HG02763 (cell line): ENCODE data around the gene CCDC9.
A peak's percentile ranks its signal among the peaks of the same experiment; 100 is the strongest.
"Not testable (repeated sequence)": the region's sequence is repeated elsewhere in the genome, so short reads cannot be mapped to it uniquely, and the experiment has no call there.

Experiments used
- ATAC-seq: cut with Tn5 transposase; IDR thresholded peaks from one replicate; pipeline ENCODE4 v1.9.1; 2021; ENCODE audit warnings: mild to moderate bottlenecking, moderate library complexity; ENCODE audit not compliant: unreplicated experiment

CCDC9 gene

DNA sequence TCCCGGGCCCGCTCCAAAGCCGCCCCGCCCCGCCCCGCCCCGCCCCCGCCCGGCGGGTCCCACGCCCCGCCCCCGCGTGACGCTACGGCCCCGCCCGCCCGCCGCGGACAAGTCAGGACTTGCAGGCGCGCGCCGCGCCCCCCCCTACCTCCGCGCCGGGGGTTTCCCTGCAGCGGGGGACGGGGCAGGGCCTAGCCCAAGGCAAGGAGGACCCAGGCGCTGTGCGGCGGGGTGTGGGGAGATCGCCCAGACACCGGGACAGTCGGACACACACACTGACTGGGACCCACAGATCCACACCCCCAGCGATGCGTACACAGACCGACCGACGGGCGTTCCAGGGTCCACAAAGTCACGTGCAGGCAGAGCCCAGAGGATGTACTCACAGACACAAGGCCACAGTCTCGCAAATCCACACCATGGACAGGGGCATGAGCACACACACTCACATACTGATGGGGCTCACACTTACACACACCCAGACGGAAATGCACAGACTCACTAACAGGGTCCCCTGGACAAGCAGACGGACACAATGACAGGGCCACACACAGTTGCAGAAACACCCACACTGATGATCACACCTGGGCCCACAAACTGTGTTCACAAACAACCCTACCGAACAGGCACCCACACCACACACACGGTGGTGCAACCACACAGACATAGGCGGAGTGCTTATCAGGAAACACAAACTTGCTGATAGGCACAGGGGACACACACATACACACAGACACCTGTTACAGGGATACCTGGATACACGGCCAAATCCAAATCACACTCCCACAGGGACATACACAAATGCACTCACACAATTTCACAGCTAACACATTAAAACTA, 24.9 kb upstream of the CCDC9 start:
- ATAC-seq, result peak; percentile 33

- ATAC-seq, result no peak
Observed at GRCh38 chr19:47232422-47233211, 23.7 kb upstream of the CCDC9 start.

DNA sequence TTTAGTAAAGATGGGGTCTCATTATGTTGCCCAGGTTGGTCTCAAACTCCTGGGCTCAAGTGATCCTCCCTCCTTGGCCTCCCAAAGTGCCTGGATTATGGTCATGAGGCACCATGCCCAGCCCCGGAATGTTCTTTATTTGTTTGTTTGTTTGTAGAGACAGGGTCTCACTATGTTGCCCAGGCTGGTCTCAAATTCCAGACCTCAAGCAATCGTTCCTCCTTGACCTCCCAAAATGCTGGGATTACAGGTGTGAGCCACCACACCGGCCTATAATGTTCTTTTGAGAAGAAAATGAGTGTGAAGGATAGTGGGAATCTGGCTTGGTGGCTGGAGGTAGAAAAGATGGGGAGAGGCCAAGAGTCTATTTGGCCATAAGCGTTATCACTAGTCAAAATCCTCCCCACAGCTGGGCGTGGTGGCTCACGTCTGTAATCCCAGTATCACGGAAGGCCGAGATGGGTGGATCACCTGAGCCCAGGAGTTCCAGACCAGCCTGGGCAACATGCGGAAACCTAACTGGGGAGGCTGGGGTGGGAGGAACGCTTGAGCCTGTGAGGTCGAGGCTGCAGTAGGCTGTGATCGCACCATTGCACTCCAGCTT, 20.2 kb upstream of the CCDC9 start:
- ATAC-seq, result no peak

DNA sequence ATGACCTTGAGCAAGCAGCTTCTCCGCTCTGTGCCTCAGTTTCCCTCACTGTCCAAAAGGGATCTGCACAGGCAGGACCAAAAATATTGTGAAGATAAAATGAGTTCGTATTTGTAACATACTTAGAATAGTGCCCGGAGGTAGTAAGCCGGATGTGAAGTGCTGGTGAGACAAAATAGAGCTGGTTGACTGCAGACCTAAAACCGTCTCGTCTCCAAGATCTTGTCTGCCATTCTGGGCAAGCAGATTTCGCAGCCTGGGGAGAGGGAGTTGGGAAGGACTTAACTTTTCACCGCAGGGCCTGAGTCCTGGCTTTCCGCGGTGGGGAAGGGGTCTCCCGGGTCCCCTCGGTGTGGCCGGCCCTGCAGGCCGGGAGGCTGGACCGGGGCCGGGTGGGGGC, 17.2 kb upstream of the CCDC9 start:
- ATAC-seq, result no peak

DNA sequence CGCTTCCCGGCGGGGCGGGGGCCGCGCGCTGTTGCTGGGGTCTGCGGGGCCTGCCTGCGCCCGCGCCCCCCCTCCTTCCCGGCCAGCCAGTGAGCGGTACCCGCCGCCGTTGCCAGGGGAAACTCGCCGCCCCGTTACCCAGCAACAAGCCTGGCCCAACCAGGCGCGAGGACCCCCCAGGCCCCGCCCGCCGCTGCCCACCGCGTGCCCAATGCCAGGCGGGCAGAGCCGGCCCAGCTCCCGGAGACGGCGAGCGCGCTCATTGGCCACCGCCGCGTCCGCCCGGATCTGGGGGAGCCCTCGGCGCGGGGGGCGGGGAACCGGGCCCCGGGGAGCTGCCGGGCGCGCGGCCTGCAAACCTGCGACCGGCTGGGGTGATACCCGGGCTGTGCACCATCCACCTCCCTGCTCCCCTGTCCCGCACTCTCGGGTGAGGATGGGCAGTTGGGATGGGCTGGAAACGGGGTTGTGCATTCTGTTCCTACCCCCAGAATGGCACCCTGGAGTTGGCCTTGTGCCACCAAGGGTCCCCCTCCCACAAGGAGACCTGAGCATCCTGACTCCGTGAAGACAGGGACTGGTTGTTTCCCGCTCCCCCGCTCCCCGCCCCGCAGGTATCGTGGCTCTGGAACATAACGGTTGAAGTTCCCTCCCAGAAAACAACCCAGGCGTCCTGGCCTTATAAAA, 16.6 kb upstream of the CCDC9 start:
- no peak for ATAC-seq

DNA sequence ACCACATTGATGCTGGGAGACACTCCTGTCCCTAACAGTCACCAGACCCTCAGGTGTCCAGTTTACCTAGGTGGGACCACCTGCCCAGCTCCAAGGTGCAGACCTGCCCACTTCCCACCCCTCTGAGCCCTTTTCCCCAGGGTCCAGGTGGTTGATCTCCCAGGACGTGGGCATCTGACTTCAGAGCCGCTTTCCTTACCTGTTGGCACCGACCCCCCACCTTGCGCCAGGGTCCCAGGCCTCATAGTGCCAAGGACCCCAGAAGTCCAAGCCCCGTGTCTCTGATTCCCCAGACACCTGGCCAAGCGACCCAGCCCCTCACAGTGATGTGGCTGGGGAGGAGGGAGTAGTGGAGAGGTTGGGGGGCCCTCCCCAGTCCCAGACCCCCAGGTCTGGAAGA, 15.8 kb upstream of the CCDC9 start:
- no peak for ATAC-seq

GRCh38 chr19:47240996-47241918, 15.1 kb upstream of the CCDC9 start:
- ATAC-seq, result no peak

- ATAC-seq, result no peak
Observed at GRCh38 chr19:47241919-47242577, 14.3 kb upstream of the CCDC9 start.

- no peak for ATAC-seq
Observed at GRCh38 chr19:47243364-47243775, 13.0 kb upstream of the CCDC9 start.

GRCh38 chr19:47243776-47244547, 12.4 kb upstream of the CCDC9 start:
- no peak for ATAC-seq

- no peak for ATAC-seq
Observed at GRCh38 chr19:47247308-47247990, 8.9 kb upstream of the CCDC9 start.

- ATAC-seq, result not testable (repeated sequence)
Observed at GRCh38 chr19:47253016-47253415, 3.3 kb upstream of the CCDC9 start.

GRCh38 chr19:47253467-47253881, 2.9 kb upstream of the CCDC9 start:
- no peak for ATAC-seq

DNA sequence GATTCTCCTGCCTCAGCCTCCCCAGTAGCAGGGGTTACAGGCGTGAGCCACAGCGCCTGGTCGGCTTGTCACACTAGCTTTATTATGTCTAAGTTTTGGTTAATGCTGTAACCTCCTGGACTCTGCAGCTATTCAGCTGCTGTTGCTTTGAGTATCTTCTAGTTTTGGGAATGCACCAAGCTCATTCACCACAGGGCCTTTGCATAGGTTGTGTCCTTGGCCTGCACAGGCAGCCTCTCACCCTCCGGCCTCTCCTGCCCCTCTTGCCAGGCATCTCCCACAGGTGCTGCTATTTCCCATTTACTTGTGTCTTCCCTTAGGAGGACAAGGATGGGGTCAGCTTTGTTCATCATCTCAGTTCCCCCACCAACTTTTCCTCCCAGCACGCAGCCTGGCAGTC, 2.4 kb upstream of the CCDC9 start:
- no peak for ATAC-seq

DNA sequence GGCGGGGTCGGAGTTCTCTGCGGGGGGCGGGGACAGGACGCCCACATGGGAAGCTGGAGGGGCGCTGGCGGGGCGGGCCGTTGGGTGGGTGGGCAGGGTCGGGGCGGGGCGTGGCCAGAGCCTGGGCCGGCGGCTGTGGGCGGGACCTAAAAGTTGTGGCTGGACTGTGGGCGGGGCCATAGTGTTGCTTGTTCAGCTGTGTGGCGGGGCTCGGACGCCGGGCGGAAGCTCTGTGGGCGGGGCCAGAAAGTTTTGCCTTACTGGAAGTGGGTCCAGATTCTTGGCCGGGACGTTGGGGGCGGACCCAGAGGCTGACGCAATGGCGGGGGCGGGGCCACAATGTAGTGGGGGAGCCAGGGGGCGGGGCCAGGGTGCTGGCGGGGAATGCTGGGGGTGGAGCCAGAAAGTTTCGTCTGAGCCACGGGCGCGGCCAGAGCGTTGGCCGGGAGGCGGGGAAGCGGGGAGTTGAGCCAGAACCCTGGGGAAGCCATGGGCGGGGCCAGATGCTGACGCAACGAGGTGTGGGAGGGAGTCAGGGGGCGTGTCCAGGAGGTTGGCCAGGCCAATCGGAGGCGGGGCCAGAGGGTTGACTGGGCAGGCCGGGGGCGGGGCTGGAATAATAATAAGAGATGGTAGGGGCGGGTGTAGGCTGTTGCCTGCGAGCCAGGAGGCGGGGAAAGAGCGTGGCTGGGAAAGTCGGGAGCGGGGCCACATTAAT, 527 bp downstream of the CCDC9 start:
- peak; percentile 72 for ATAC-seq

- ATAC-seq, result no peak
Observed at GRCh38 chr19:47257411-47258169, 1.3 kb downstream of the CCDC9 start.

GRCh38 chr19:47258434-47258833, 2.1 kb downstream of the CCDC9 start:
- no peak for ATAC-seq
